ENCODE data around the gene TBX6.

The TBX6 gene

DNA sequence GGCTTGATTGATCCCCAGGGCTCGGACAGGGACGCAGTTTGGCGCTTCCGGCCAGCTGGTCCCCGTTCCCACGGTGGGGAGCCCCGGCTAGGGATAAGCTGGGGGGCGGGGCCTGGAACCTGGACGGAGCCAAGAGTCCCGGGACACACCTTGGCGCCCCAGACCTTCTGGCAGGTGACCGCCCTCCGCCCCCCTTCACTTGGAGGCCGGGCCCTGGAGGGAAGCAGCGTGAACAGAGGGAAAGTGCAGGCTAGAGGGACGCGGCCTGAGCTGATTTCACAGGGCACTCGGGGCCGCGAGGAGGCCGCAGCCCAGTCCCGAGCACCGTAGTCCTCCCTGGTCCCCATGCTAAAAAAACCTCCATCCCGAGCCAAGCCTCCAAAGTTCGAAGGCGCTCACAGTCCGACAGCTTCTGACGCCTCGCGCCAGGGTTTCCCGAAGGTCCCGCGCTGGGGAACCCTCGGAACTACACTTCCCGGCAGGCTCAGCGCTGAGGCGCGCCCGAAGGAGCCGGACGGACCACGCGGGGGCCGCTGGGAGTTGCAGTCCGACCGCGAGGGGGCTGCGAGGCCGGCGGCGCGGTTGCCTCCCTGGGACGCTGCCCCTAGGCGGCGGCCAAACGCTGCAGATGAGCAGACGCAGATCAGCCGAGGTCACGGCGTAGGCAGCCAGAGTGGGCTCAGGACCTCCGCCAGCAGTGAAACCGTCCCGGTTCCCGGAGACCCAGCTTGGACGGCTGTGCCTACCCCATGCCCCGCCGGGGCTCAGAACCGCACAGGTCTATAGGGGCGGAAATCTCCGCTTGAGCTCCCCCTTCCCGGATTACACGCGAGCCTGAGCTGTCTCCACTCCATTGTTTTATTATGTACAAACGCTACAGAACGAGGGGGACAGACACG lies at the start of gene TBX6:
Gene TBX6, minus strand, starts transcription at position 451 of the 899 bp plus-strand sequence. CDS start 731 bp downstream, outside the sequence.
- H3K4me3 ChIP-seq (ENCODE audit: low read depth, low read length) = peak within 1 kb of the TSS; percentile 43; the same call in 1 of the 2 replicates
- TF ChIP-seq CTCF (IDR thresholded peaks at IDR 0.05; ENCODE audit: low read depth, low read length) = peak; percentile 75

GRCh38 chr16:30139583-30140481 lies 48.1 kb upstream of the TBX6 start:
- TF ChIP-seq CTCF (IDR thresholded peaks at IDR 0.05; ENCODE audit: low read depth, low read length) = no peak

GRCh38 chr16:30137897-30138296 lies 46.2 kb upstream of the TBX6 start:
- no peak for TF ChIP-seq CTCF (IDR thresholded peaks at IDR 0.05; ENCODE audit: low read depth, low read length)

More at GRCh38 chr16:30139583-30140481, 48.1 kb upstream of the TBX6 start:
- H3K4me3 ChIP-seq (ENCODE audit: low read depth, low read length) = no peak overlapping the region

DNA sequence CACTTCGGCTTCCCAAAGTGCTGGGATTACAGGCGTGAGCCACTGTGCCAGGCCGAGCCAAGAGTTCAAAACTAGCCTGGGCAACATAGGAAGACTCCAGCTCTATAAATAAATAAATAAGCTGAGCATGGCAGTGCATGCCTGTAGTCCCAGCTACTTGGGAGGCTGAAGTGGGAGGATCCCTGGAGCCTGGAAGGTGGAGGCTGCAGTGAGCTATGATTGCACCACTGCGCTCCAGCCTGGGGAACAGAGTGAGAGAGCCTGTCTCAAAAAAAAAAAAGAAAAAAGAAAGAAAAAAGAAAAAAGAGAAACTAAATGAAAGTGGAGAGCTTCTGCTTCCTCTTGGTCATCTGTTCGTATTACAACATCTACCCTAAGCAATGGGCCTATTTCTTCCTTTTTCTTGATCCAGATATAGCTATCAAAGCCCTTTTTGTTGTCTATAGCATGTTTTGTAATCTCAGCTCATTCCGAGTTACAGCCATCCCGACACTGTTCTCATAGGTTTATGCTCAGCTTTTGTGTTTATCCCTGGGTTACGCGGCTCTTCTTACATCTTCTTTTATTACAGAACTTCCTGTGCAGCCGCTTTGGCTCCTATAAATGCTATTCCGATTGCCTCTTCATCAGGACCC lies 45.4 kb upstream of the TBX6 start:
- H3K4me3 ChIP-seq (ENCODE audit: low read depth, low read length) = no peak overlapping the region
- TF ChIP-seq CTCF (IDR thresholded peaks at IDR 0.05; ENCODE audit: low read depth, low read length) = no peak

More at GRCh38 chr16:30137897-30138296, 46.2 kb upstream of the TBX6 start:
- H3K4me3 ChIP-seq (ENCODE audit: low read depth, low read length) = no peak overlapping the region

- no peak overlapping the region for H3K4me3 ChIP-seq (ENCODE audit: low read depth, low read length)
- no peak for TF ChIP-seq CTCF (IDR thresholded peaks at IDR 0.05; ENCODE audit: low read depth, low read length)
Measured at GRCh38 chr16:30132591-30132990, 40.9 kb upstream of the TBX6 start.

DNA sequence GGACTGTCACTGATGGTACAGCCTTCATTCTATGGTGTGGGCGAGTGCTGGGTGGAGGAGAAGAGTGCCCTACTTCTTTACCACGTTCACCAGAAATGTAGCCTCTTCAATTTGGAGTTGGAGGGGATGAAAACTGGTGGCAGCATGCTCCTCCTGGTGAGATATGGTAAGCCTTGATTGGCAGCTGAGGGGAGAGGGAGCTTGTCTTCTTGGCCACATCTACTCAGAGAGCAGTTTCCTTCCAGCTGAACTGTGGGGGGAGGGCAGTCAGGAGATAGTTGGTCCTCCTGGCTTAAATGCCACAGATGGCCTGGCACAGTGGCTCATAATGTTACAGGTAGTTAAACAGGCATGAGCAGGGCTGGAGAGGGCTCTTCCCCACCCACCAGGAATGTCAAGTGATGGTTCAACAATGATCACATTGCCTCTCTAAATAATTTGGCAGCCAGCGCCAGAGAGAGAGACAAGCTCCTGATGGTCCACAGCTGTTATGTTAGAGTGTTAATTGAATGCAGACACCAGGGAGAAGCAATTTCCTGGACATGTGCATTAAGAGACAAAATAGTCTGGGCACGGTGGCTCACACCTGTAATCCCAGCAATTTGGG lies 40.2 kb upstream of the TBX6 start:
- H3K4me3 ChIP-seq (ENCODE audit: low read depth, low read length) = no peak overlapping the region
- no peak for TF ChIP-seq CTCF (IDR thresholded peaks at IDR 0.05; ENCODE audit: low read depth, low read length)

Measured in WI38 (cell line).